CD4-positive, alpha-beta memory T cell (primary cell): ENCODE results near the gene NOTCH1. TPM values are rescaled to one million over a fixed set of nuclear protein-coding genes. Genes with fewer than 3 reads are reported as not detected.

Source experiments
- CTCF ChIA-PET: fragments of 350-600 bp; sonication (Branson Sonifier 250); formaldehyde crosslinking; loops from one replicate; lab custom pipeline; 2021; ENCODE audit warnings: inconsistent platforms; ENCODE audit not compliant: partially characterized antibody; lab: Charles Lee
- POLR2A ChIA-PET: fragments of 350-600 bp; sonication (Branson Sonifier 250); formaldehyde crosslinking; loops from one replicate; lab custom pipeline; 2021; ENCODE audit not compliant: partially characterized antibody; lab: Charles Lee
- DNase-seq, 5 donors: peaks; one replicate each; pipeline versions ENCODE4 v3.0.0 to v3.0.0-alpha.2; 2020 to 2022; ENCODE audit warnings: mixed read lengths in 1 of 5
- H3K27ac ChIP-seq: one replicate; pipeline ENCODE4 v1.7.0; 2013; ENCODE audit warnings: low read depth, low read length
- H3K27me3 ChIP-seq: 2 replicates; pipeline ENCODE4 v1.7.0; 2013; ENCODE audit warnings: mild to moderate bottlenecking, low read length, moderate library complexity; ENCODE audit not compliant: insufficient read depth
- H3K36me3 ChIP-seq: 2 replicates; pipeline ENCODE4 v1.7.0; 2013; ENCODE audit warnings: mild to moderate bottlenecking, low read length, moderate library complexity; ENCODE audit not compliant: insufficient read depth
- H3K4me1 ChIP-seq: 2 replicates; pipeline ENCODE4 v1.7.0; 2013; ENCODE audit warnings: mild to moderate bottlenecking, low read length, moderate library complexity; ENCODE audit not compliant: insufficient read depth
- H3K4me3 ChIP-seq, 2 donors: one replicate each; pipeline ENCODE4 v1.7.0; 2013; ENCODE audit warnings: low read length in 2 of 2, mild to moderate bottlenecking in 1 of 2
- H3K9me3 ChIP-seq, 2 donors: one replicate each; pipeline ENCODE4 v1.7.0; 2013; ENCODE audit warnings: low read length in 2 of 2, control low read depth in 1 of 2; ENCODE audit not compliant: control insufficient read depth in 1 of 2
- H3K27ac Mint-ChIP-seq, 7 donors: one replicate each; pipeline ENCODE4 v1.8.0; 2020 to 2021; ENCODE audit warnings: mixed read lengths in 7 of 7, mild to moderate bottlenecking in 6 of 7, inconsistent platforms in 3 of 7, moderate library complexity in 3 of 7
- H3K27me3 Mint-ChIP-seq, 2 donors: one replicate each; pipeline ENCODE4 v1.8.0; 2020 to 2021; ENCODE audit warnings: mixed read lengths in 2 of 2
- H3K36me3 Mint-ChIP-seq, 2 donors: one replicate each; pipeline ENCODE4 v1.8.0; 2020 to 2021; ENCODE audit warnings: mixed read lengths in 2 of 2, inconsistent platforms in 1 of 2, mild to moderate bottlenecking in 1 of 2
- H3K4me1 Mint-ChIP-seq, 4 donors: one replicate each; pipeline ENCODE4 v1.8.0; 2020 to 2021; ENCODE audit warnings: mixed read lengths in 4 of 4, mild to moderate bottlenecking in 1 of 4
- H3K4me3 Mint-ChIP-seq, 8 donors: one replicate each; pipeline ENCODE4 v1.8.0; 2020 to 2021; ENCODE audit warnings: mixed read lengths in 8 of 8, mild to moderate bottlenecking in 7 of 8, moderate library complexity in 6 of 8, inconsistent platforms in 3 of 8
- H3K9me3 Mint-ChIP-seq, 8 donors: one replicate each; pipeline ENCODE4 v1.8.0; 2020 to 2021; ENCODE audit warnings: mixed read lengths in 8 of 8, mild to moderate bottlenecking in 5 of 8, inconsistent platforms in 3 of 8, moderate library complexity in 1 of 8
- intact Hi-C: fragments of 100-400 bp; cut with micrococcal nuclease; formaldehyde crosslinking; loops from one replicate; pipeline ENCODE4 v1.15.1; 2023
- polyA plus RNA-seq, 2 donors: library from polyadenylated mRNA; unstranded; fragments of 300-500 nt; fragmentation: Illumina TruSeq; gene quantifications; one replicate each; pipeline ENCODE4 v1.2.3, GENCODE V29; 2021
- total RNA-seq, 2 experiments: library from RNA; stranded (reverse); gene quantifications; one replicate each; pipeline ENCODE4 v1.2.3, GENCODE V29; 2021

NOTCH1 gene
- total and polyA plus RNA-seq, 4 experiments from 2014 or later: 6.0 to 45.4 (median 43.0) TPM; not detected in 1

DNA sequence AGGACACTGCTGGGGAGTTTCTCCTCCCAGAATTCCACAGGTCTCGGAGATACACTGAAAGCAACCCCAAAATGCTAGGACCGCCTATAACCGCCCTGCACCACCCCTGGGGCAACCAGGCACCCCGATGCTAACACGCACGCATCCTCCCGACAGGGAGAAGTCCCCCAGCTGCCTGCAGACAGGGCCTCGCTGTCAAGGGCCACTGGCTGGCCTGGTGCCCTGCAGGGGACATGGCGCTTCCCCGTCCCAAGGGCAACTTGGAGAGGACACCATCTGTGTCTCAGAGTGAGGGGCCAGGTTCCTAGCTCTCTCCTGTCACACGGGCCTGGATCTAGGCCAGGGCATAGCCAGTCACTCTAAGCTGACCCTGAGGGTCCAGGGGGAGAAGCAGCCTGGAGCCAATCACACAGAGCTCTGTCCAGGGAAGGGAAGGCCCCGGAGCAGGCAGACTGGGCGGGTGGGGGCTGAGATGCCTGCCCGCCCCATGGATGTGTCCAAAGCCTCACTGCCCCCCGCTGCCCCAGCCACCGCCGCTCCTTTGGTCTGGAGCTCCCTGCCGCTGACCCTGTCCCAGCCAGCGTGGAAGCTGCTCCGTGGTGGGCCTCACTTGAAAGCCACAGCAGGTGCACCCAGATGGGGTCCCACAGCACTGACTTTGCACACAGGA, 9.7 kb downstream of the NOTCH1 start:
- POLR2A ChIA-PET: no interaction called here
- Mint-ChIP-seq H3K27me3 (no peaks in the 10 kb centered on the region), H3K36me3 (peaks cover 0 to 11% of the 10 kb centered on the region in 2 donors), H3K4me3 (peak overlapping the region in 1 of 8 donors; percentile 52), H3K4me1 (peaks cover 34 to 74% (median 61%) of the 10 kb centered on the region in 4 donors), H3K27ac (peak overlapping the region in 1 of 7 donors; percentile 41), H3K9me3 (no peaks in the 10 kb centered on the region)
- intact Hi-C loops: no loop called here
- H3K4me1 ChIP-seq: peaks cover 93% of the 10 kb centered on the region
- no peaks in the 10 kb centered on the region for H3K9me3 ChIP-seq
- no peak overlapping the region for H3K4me3 ChIP-seq
- DNase-seq: no peak
- H3K27ac ChIP-seq: no peak overlapping the region
- CTCF ChIA-PET: interaction anchor here (7.2 kb wide), 1 partner anchor 49 kb away, joined by 58 read pairs; no protein-coding TSS in a partner anchor
- H3K36me3 ChIP-seq: no peaks in the 10 kb centered on the region
- H3K27me3 ChIP-seq: no peaks in the 10 kb centered on the region

DNA sequence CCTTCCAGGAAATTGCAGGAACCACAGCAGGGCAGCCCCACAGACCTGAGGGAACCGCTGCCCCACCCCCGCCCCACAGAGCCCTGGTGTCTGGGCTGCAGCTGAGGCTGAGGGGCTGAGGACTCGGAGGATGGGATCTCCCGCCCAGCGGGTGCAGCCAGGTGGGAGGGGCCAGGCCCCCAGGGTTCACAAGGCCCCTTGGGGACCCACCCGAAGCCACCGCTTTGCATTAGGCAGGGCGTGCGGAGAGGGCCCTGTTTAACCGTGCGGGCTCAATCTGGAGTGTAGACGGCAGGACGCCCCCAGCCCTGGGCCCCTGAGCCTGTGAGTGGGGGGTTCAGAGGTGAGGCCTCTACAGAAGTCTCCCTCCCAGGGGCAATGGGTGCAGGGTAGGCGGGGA, 10.8 kb downstream of the NOTCH1 start:
- no peak overlapping the region for H3K4me3 Mint-ChIP-seq

DNA sequence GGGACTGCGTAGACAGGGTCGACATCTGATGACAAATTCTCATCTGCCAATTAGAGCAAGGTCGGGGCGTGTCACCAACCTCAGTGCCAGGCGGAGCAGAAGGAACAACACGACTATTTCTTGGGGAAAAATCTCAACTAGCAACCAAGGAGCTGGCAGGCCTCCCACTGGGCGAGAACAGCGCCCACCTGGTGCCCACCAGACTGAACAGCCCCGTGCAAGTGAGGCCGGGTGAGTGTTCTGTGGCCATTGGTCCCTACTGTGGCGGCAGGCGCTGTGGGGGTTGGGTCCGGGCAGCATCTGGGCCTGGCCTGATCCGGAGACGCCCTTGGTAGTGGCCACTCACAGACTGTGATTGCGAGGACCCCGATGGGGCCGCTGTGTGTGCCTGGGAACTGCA, 11.5 kb downstream of the NOTCH1 start:
- CTCF ChIA-PET: interaction anchor here (2.4 to 2.7 kb wide), 2 partner anchors 47 to 50 kb away, joined by 9 to 15 read pairs; no protein-coding TSS in a partner anchor
- H3K27ac ChIP-seq: peak overlapping the region; percentile 66
- intact Hi-C loops: no loop called here

More for the DNA sequence above, 10.8 kb downstream of the NOTCH1 start:
- ChIA-PET CTCF (no interaction called here), POLR2A (no interaction called here)
- Mint-ChIP-seq H3K27me3 (no peaks in the 10 kb centered on the region), H3K27ac (no peak overlapping the region), H3K36me3 (peaks cover 0 to 11% of the 10 kb centered on the region in 2 donors), H3K9me3 (no peaks in the 10 kb centered on the region), H3K4me1 (peaks cover 29 to 73% (median 54%) of the 10 kb centered on the region in 4 donors)
- Histone ChIP-seq H3K27me3 (no peaks in the 10 kb centered on the region), H3K4me3 (no peak overlapping the region), H3K9me3 (no peaks in the 10 kb centered on the region), H3K36me3 (no peaks in the 10 kb centered on the region), H3K4me1 (peaks cover 93% of the 10 kb centered on the region), H3K27ac (no peak overlapping the region)
- DNase-seq: no peak
- intact Hi-C loops: no loop called here

DNA sequence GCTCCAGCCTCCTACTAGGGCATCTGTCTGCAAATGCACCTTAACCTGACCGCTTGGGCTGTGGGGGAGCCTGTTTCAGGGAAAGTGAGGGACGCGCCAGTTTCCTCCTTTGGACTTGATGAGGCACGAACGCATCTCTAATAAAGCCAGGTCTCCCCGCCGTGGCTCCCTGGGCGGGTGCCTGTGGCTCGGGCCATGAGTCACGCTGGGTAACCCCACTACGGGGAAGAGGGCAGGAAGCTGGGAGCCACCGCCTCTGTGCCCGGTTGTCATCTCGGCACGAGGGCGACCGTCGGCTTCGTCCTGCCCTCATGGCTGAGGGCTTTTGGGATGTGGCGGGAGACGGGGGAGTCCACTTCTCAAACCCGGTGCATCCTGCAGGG, 12.1 kb downstream of the NOTCH1 start:
- peak overlapping the region; percentile 81 to 93 (median 90) for H3K27ac Mint-ChIP-seq
- Histone ChIP-seq H3K27me3 (no peaks in the 10 kb centered on the region), H3K27ac (peak overlapping the region; percentile 66), H3K9me3 (no peaks in the 10 kb centered on the region), H3K4me3 (peak overlapping the region; percentile 8 to 54), H3K4me1 (peaks cover 93% of the 10 kb centered on the region), H3K36me3 (no peaks in the 10 kb centered on the region)
- no peaks in the 10 kb centered on the region for H3K9me3 Mint-ChIP-seq
- H3K36me3 Mint-ChIP-seq: peaks cover 0 to 5% of the 10 kb centered on the region in 2 donors
- DNase-seq: peak; percentile 48 to 85 (median 58)
- H3K4me3 Mint-ChIP-seq: peak overlapping the region; percentile 74 to 90 (median 78)
- no peaks in the 10 kb centered on the region for H3K27me3 Mint-ChIP-seq
- ChIA-PET POLR2A (interaction anchor here (0.8 to 2.3 kb wide), 6 partner anchors 8 to 655 kb away, joined by 3 to 27 read pairs (median 6); partner anchors contain the start of genes ANAPC2, NOTCH1 and SSNA1), CTCF (interaction anchor here (1.5 to 2.7 kb wide), 3 partner anchors 46 to 98 kb away, joined by 4 to 15 read pairs (median 9); no protein-coding TSS in a partner anchor)
- peaks cover 20 to 64% (median 41%) of the 10 kb centered on the region in 4 donors for H3K4me1 Mint-ChIP-seq
- intact Hi-C loops: loop anchor here (2.0 kb wide), 1 partner anchor 13 kb away; the partner anchor contains the start of gene NOTCH1

More for the DNA sequence above, 11.5 kb downstream of the NOTCH1 start:
- Mint-ChIP-seq H3K4me1 (peaks cover 22 to 66% (median 47%) of the 10 kb centered on the region in 4 donors), H3K36me3 (peaks cover 0 to 8% of the 10 kb centered on the region in 2 donors), H3K27me3 (no peaks in the 10 kb centered on the region), H3K9me3 (no peaks in the 10 kb centered on the region), H3K4me3 (peak overlapping the region in 7 of 8 donors; percentile 74 to 90 (median 79)), H3K27ac (peak overlapping the region; percentile 81 to 93 (median 90))
- Histone ChIP-seq H3K27me3 (no peaks in the 10 kb centered on the region), H3K9me3 (no peaks in the 10 kb centered on the region), H3K4me3 (peak overlapping the region in 1 of 2 donors; percentile 54), H3K36me3 (no peaks in the 10 kb centered on the region), H3K4me1 (peaks cover 93% of the 10 kb centered on the region)
- POLR2A ChIA-PET: interaction anchor here (0.8 to 2.3 kb wide), 5 partner anchors 8 to 654 kb away, joined by 3 to 27 read pairs (median 5); partner anchors contain the start of genes ANAPC2, NOTCH1 and SSNA1
- no peak for DNase-seq

DNA sequence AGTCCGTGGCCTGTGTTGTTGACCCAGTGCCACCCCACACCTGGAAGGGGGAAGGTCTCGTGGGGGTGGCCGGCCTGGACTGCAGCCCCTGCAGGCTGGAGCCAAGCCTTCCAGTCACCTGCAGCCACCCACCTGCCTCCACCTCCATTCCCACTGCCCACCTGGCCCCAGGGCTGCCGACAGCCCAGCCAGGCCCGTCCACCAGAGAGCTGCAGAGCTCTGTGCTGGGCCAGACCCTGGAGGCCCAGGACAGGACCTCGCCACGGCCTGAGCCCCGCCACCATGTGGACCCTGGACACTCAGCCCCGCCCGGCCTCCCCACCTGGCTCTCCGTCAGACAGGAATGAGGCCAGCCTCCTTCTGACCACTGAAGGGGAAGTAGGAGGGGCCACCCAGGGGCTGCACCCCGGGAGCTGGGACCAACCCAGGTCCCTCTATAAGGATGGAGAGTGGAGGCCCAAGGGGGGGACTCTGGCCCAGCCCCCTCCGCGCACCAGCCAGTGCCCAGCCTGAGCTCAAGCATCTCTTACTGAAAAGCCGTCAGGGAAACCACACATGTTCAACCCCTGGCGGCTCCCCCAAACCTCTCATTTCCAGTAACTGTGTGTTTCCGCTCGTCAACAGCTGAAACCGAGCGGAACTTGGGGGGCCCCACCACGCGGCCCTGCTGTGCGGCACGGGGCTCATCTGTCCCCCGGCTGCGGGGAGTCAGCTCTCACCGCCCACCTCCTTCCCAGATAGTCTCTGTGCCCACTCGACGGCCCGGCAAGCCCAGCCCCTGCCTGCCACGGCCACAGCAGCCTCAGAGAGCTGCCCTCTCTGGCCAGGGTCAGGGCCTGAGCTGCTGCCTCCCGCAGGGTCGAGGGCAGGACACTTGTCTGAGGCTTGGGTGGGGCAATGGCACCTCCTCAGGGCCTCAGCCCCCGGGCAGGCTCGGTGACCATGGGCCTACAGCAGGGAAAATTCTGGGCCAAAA, 12.8 kb downstream of the NOTCH1 start:
- Histone ChIP-seq H3K27me3 (no peaks in the 10 kb centered on the region), H3K27ac (peak overlapping the region; percentile 66), H3K4me3 (peak overlapping the region; percentile 8 to 54), H3K36me3 (no peaks in the 10 kb centered on the region), H3K4me1 (peaks cover 91% of the 10 kb centered on the region), H3K9me3 (no peaks in the 10 kb centered on the region)
- H3K27ac Mint-ChIP-seq: peak overlapping the region; percentile 87 to 93 (median 90)
- no peaks in the 10 kb centered on the region for H3K9me3 Mint-ChIP-seq
- peaks cover 16 to 58% (median 36%) of the 10 kb centered on the region in 4 donors for H3K4me1 Mint-ChIP-seq
- POLR2A ChIA-PET: interaction anchor here (0.6 to 2.3 kb wide), 9 partner anchors 9 to 655 kb away, joined by 3 to 27 read pairs (median 5); partner anchors contain the start of genes ANAPC2, NOTCH1 and SSNA1
- CTCF ChIA-PET: interaction anchor here (0.7 to 2.7 kb wide), 4 partner anchors 23 to 99 kb away, joined by 3 to 15 read pairs (median 6); no protein-coding TSS in a partner anchor
- H3K4me3 Mint-ChIP-seq: peak overlapping the region; percentile 74 to 90 (median 78)
- peak; percentile 56 to 72 (median 68) for DNase-seq
- H3K36me3 Mint-ChIP-seq: peaks cover 0 to 3% of the 10 kb centered on the region in 2 donors
- H3K27me3 Mint-ChIP-seq: no peaks in the 10 kb centered on the region
- intact Hi-C loops: loop anchor here (2.0 kb wide), 1 partner anchor 14 kb away; the partner anchor contains the start of gene NOTCH1

DNA sequence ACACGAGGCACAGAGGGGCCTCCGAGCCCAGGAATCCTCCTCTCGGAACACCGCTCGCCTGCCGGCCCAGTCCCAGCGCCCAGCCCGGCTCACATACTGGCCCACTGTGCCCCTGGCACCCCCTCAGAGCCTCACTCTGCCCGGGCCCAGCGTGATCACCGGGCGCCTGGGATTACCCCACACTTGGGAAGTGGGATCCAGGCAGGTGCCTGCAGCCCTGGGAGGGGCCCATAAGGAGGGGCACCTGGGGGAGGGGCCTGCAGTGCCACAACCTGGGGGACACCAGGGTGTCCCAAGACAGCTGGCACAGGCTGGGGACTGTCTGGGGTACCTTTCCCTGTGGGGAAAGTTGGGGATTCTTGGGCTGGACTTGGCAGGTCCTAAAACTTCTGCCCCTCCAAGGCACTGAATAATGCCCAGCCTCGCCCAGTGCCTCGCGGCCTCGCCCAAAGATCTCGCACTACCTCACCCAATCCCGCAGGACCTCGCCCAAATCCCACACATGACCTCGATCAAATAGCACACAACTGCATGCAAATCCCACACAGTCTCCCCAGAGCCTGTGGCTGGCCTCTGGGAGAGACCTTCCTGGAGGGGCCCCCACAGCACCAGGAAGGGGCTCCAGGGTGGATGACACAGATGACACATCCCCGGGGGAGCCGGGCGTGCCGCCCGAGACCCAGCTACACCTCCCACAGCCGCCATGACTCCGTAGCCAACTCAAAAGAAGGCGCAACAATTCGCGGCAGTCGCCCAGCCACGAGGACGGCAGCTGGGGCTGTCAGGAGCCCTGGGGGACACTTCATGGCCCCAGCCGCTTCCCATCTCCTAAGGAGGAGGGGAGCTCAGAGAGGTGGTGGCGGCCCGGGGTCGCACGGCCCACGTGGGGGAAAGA, 13.7 kb downstream of the NOTCH1 start:
- Mint-ChIP-seq H3K27me3 (no peaks in the 10 kb centered on the region), H3K36me3 (peaks cover 0 to under 1% of the 10 kb centered on the region in 2 donors), H3K27ac (peak overlapping the region in 6 of 7 donors; percentile 24 to 93 (median 75)), H3K4me1 (peaks cover 14 to 49% (median 30%) of the 10 kb centered on the region in 4 donors), H3K9me3 (no peaks in the 10 kb centered on the region), H3K4me3 (peak overlapping the region; percentile 27 to 74 (median 52))
- no peaks in the 10 kb centered on the region for H3K36me3 ChIP-seq
- no peaks in the 10 kb centered on the region for H3K9me3 ChIP-seq
- POLR2A ChIA-PET: interaction anchor here (1.1 to 2.3 kb wide), 3 partner anchors 9 to 29 kb away, joined by 3 to 27 read pairs (median 4); partner anchors contain the start of gene NOTCH1
- peaks cover 82% of the 10 kb centered on the region for H3K4me1 ChIP-seq
- DNase-seq: no peak
- intact Hi-C loops: loop anchor here (2.0 kb wide), 1 partner anchor 15 kb away; the partner anchor contains the start of gene NOTCH1
- CTCF ChIA-PET: interaction anchor here (2.4 to 2.7 kb wide), 2 partner anchors 45 to 48 kb away, joined by 9 to 15 read pairs; no protein-coding TSS in a partner anchor
- no peaks in the 10 kb centered on the region for H3K27me3 ChIP-seq
- peak overlapping the region; percentile 66 for H3K27ac ChIP-seq
- no peak overlapping the region for H3K4me3 ChIP-seq
